Measurements from ENCODE around the gene SELE.
"Not testable (repeated sequence)": the region's sequence is repeated elsewhere in the genome, so short reads cannot be mapped to it uniquely, and the experiment has no call there.

Gene SELE

DNA sequence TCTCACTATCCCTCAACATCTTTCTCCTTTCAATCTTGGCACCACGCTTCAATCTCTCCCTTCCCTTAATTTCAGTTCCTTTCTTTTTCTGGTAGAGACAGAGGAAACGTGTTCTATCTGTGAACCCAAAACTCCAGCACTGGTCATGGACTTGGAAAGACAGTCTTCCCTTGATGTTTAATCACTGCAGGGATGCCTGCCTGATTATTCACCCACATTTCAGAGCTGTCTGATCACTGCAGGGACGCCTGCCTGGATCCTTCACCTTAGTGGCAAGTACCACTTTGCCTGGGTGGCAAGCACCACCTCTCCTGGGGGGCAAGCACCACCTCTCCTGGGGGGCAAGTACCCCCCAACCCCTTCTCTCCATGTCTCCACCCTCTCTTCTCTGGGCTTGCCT lies 50.2 kb downstream of the SELE start (continued):
- TF ChIP-seq, protein P1, sequence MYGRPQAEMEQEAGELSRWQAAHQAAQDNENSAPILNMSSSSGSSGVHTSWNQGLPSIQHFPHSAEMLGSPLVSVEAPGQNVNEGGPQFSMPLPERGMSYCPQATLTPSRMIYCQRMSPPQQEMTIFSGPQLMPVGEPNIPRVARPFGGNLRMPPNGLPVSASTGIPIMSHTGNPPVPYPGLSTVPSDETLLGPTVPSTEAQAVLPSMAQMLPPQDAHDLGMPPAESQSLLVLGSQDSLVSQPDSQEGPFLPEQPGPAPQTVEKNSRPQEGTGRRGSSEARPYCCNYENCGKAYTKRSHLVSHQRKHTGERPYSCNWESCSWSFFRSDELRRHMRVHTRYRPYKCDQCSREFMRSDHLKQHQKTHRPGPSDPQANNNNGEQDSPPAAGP (tag by site-specific recombination; IDR thresholded peaks at IDR 0.05): no peak
- TF ChIP-seq, protein P2, sequence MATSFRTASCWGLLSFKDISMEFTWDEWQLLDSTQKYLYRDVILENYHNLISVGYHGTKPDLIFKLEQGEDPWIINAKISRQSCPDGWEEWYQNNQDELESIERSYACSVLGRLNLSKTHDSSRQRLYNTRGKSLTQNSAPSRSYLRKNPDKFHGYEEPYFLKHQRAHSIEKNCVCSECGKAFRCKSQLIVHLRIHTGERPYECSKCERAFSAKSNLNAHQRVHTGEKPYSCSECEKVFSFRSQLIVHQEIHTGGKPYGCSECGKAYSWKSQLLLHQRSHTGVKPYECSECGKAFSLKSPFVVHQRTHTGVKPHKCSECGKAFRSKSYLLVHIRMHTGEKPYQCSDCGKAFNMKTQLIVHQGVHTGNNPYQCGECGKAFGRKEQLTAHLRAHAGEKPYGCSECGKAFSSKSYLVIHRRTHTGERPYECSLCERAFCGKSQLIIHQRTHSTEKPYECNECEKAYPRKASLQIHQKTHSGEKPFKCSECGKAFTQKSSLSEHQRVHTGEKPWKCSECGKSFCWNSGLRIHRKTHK (tag by site-specific recombination; IDR thresholded peaks at IDR 0.05): no peak
- TF ChIP-seq ZNF223 (tag by site-specific recombination; IDR thresholded peaks at IDR 0.05): no peak

- H3K27ac ChIP-seq (ENCODE audit: extremely low read depth, low read depth, low read length); POLR2A ChIA-PET; H3K36me3 ChIP-seq (ENCODE audit: control insufficient read depth in 2 of 2, insufficient read depth in 1 of 2, low read length in 2 of 2); H3K4me1 ChIP-seq (ENCODE audit: control insufficient read depth, insufficient read depth, low read length); H3K4me3 ChIP-seq (ENCODE audit: low read depth, low read length); H3K9me3 ChIP-seq (ENCODE audit: control insufficient read depth, insufficient read depth, low read depth, low read length): not testable (repeated sequence)
- CTCF ChIA-PET: interaction anchor here (0.6 kb wide), 1 partner anchor 29 kb away, joined by 3 read pairs; no protein-coding TSS in a partner anchor
These were observed 50.7 kb downstream of the SELE start for GRCh38 chr1:169683168-169683567.

DNA sequence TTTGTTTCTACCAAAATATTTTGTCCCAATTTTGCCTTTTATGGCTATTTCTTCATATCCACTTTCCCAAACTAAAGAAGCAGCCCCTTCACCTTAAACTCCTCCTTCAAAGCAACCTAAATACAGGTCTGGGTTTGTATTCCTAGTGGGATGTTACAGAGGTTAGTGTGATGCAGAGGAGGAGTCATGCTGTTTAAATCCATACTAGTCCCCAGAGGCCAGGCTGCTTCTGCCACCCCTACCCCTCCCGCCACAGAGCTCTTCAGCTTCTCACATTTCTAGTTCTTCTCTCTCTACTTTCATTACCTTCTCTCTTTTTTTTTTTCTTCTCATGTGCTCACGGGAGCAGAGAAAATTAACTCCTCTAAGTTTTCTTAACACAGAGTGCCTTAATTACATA lies 51.8 kb downstream of the SELE start:
- no peak overlapping the region for H3K4me3 ChIP-seq (ENCODE audit: low read depth, low read length)
- ChIA-PET CTCF (interaction anchor here (0.6 to 1.7 kb wide), 3 partner anchors 31 to 1546 kb away, joined by 3 to 7 read pairs (median 6); no protein-coding TSS in a partner anchor), POLR2A (no interaction called here)
- H3K27ac ChIP-seq (ENCODE audit: extremely low read depth, low read depth, low read length): no peak overlapping the region
- no peaks in the 10 kb centered on the region for H3K36me3 ChIP-seq (ENCODE audit: control insufficient read depth in 2 of 2, insufficient read depth in 1 of 2, low read length in 2 of 2)
- TF ChIP-seq ZSCAN5A (tag by site-specific recombination; IDR thresholded peaks at IDR 0.05) (no peak), ZNF670 (tag by site-specific recombination; IDR thresholded peaks at IDR 0.05; ENCODE audit: low read depth) (no peak)
- no peaks in the 10 kb centered on the region for H3K9me3 ChIP-seq (ENCODE audit: control insufficient read depth, insufficient read depth, low read depth, low read length)
- no peaks in the 10 kb centered on the region; the same call in 1 of the 2 replicates for H3K4me1 ChIP-seq (ENCODE audit: control insufficient read depth, insufficient read depth, low read length)

DNA sequence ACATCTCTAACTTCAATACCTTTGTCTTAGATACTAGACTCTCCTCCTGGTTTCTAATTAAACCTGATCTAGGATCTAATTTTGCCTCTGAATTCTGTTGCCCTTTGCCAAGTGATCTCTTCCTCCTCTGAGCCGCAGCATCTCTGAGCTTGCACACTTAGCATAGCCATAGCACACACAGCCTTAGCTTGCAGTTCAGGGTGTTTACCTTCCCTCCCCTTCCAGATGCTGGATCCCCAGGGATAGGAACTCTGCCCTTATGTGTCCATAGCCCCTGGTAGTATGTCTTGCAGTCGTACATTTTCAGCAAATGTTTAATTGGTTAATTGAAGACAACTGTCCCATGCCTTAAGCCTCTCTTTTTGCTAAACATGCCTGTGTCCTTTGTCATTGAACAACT lies 52.7 kb downstream of the SELE start:
- Histone ChIP-seq H3K4me1 (ENCODE audit: control insufficient read depth, insufficient read depth, low read length) (no peaks in the 10 kb centered on the region; the same call in 1 of the 2 replicates), H3K27ac (ENCODE audit: extremely low read depth, low read depth, low read length) (no peak overlapping the region), H3K4me3 (ENCODE audit: low read depth, low read length) (no peak overlapping the region), H3K36me3 (ENCODE audit: control insufficient read depth in 2 of 2, insufficient read depth in 1 of 2, low read length in 2 of 2) (no peaks in the 10 kb centered on the region), H3K9me3 (ENCODE audit: control insufficient read depth, insufficient read depth, low read depth, low read length) (no peaks in the 10 kb centered on the region)
- no peak for TF ChIP-seq ZNF311 (tag by site-specific recombination; IDR thresholded peaks at IDR 0.05; ENCODE audit: borderline replicate concordance)
- POLR2A ChIA-PET: no interaction called here
- CTCF ChIA-PET: interaction anchor here (0.5 to 1.7 kb wide), 3 partner anchors 32 to 79 kb away, joined by 3 to 7 read pairs (median 3); no protein-coding TSS in a partner anchor

DNA sequence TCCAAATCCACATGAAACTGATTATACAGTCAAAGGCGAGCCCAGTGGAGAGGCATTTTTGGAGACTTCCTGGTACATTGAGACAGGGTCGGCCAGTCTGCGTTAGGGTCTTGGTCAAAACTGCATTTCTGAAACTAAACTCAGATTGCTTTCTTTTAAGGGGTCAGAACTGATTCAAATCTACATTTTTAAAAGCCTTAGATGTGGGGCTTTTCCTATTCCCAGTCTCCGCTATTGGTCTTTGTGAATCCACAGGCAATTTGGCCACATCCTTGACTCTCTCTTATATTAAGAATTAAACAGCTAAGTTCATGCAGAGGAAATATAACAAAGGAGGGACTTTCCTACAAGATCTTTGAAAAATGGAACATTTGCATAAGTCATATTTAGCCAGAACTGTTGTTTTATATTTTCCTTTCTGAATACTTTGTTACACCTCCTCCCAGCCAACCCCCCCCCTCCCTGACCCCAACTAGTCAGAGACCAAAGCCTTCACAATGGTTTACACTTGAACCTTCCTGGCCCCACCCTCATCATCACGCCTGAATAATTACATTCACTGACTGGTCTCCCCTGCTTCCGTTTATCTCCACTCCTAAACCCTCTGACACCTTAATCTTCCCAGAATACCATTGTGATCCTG lies 53.4 kb downstream of the SELE start:
- no peaks in the 10 kb centered on the region; the same call in 1 of the 2 replicates for H3K4me1 ChIP-seq (ENCODE audit: control insufficient read depth, insufficient read depth, low read length)
- no peak overlapping the region for H3K4me3 ChIP-seq (ENCODE audit: low read depth, low read length)
- CTCF ChIA-PET: no interaction called here
- POLR2A ChIA-PET: no interaction called here
- H3K27ac ChIP-seq (ENCODE audit: extremely low read depth, low read depth, low read length): no peak overlapping the region
- H3K36me3 ChIP-seq (ENCODE audit: control insufficient read depth in 2 of 2, insufficient read depth in 1 of 2, low read length in 2 of 2): no peaks in the 10 kb centered on the region
- no peaks in the 10 kb centered on the region for H3K9me3 ChIP-seq (ENCODE audit: control insufficient read depth, insufficient read depth, low read depth, low read length)
- TF ChIP-seq REPIN1 (tag by site-specific recombination; IDR thresholded peaks at IDR 0.05; ENCODE audit: low read depth) (no peak), RBAK (tag by site-specific recombination; IDR thresholded peaks at IDR 0.05) (no peak), KLF8 (tag by site-specific recombination; IDR thresholded peaks at IDR 0.05) (no peak), ZNF146 (tag by site-specific recombination; IDR thresholded peaks at IDR 0.05) (no peak), ZBTB17 (tag by site-specific recombination; IDR thresholded peaks at IDR 0.05) (no peak), ZNF639 (tag by site-specific recombination; IDR thresholded peaks at IDR 0.05) (no peak), ZNF837 (tag by site-specific recombination; IDR thresholded peaks at IDR 0.05) (no peak), ZNF621 (tag by site-specific recombination; IDR thresholded peaks at IDR 0.05) (no peak), ZNF223 (tag by site-specific recombination; IDR thresholded peaks at IDR 0.05) (no peak), ZBTB49 (tag by site-specific recombination; IDR thresholded peaks at IDR 0.05; ENCODE audit: low read depth) (no peak)
- TF ChIP-seq, protein P3, sequence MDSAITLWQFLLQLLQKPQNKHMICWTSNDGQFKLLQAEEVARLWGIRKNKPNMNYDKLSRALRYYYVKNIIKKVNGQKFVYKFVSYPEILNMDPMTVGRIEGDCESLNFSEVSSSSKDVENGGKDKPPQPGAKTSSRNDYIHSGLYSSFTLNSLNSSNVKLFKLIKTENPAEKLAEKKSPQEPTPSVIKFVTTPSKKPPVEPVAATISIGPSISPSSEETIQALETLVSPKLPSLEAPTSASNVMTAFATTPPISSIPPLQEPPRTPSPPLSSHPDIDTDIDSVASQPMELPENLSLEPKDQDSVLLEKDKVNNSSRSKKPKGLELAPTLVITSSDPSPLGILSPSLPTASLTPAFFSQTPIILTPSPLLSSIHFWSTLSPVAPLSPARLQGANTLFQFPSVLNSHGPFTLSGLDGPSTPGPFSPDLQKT (IDR thresholded peaks at IDR 0.05; ENCODE audit: borderline replicate concordance, low read depth, low read length): no peak
